Retinal pigment epithelial cell (primary cell): ENCODE measurements around the gene LAPTM5.

Experiments used
- DNase-seq: peaks from one replicate; pipeline ENCODE4 v3.0.0-alpha.2; 2010; ENCODE audit warnings: low read depth
- H3K4me3 ChIP-seq: 2 replicates; pipeline ENCODE4 v1.5.1; 2011; ENCODE audit warnings: mild to moderate bottlenecking, low read length, control low read depth, moderate library complexity
- TF ChIP-seq, protein P1 (sequence below): conservative IDR thresholded peaks from 2 replicates; pipeline ENCODE4 v1.5.1; 2011; ENCODE audit warnings: low read depth, low read length, control low read depth, inconsistent platforms

LAPTM5 gene, protein sequence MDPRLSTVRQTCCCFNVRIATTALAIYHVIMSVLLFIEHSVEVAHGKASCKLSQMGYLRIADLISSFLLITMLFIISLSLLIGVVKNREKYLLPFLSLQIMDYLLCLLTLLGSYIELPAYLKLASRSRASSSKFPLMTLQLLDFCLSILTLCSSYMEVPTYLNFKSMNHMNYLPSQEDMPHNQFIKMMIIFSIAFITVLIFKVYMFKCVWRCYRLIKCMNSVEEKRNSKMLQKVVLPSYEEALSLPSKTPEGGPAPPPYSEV

DNA sequence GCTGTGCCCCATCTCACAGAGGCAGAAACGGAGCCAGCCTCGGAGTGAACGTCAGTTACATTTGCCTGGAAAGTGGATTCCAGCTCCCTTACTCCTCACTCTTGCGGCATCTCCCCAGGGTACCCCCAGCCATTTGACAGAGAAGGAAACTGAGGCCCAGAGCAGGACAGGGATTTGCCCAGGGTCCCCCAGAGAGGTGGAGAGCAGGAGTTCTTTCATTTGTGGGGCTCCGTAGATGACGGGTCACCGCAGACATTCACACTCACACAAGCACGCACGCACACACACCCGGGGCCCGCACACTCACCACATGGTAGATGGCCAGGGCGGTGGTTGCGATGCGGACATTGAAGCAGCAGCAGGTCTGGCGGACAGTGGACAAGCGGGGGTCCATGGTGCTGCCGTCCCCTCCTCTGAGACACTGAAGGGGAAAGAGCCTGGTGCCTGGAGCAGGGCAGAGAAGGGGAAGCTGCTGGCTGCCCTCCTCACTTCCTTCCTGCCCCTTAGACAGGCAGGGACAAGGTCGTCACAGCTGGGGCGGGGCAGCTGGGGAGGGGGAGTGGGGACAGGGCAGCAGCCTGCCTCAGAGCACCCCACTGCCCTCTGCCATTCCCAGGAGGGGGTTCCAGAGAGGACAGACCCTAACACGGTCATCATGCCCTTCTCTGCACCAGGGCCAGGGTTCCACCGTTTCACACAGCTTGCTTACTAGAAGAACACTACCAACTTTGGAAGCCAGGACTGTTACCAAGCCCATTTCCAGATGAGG lies at the start of gene LAPTM5:
LAPTM5 (minus strand) TSS at position 423 of the 769 bp plus-strand sequence; CDS start at position 394, 29 bp downstream.
- no peak for DNase-seq
- H3K4me3 ChIP-seq, result no peak within 1 kb of the TSS
- TF ChIP-seq, protein P1, sequence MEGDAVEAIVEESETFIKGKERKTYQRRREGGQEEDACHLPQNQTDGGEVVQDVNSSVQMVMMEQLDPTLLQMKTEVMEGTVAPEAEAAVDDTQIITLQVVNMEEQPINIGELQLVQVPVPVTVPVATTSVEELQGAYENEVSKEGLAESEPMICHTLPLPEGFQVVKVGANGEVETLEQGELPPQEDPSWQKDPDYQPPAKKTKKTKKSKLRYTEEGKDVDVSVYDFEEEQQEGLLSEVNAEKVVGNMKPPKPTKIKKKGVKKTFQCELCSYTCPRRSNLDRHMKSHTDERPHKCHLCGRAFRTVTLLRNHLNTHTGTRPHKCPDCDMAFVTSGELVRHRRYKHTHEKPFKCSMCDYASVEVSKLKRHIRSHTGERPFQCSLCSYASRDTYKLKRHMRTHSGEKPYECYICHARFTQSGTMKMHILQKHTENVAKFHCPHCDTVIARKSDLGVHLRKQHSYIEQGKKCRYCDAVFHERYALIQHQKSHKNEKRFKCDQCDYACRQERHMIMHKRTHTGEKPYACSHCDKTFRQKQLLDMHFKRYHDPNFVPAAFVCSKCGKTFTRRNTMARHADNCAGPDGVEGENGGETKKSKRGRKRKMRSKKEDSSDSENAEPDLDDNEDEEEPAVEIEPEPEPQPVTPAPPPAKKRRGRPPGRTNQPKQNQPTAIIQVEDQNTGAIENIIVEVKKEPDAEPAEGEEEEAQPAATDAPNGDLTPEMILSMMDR, result no peak

DNA sequence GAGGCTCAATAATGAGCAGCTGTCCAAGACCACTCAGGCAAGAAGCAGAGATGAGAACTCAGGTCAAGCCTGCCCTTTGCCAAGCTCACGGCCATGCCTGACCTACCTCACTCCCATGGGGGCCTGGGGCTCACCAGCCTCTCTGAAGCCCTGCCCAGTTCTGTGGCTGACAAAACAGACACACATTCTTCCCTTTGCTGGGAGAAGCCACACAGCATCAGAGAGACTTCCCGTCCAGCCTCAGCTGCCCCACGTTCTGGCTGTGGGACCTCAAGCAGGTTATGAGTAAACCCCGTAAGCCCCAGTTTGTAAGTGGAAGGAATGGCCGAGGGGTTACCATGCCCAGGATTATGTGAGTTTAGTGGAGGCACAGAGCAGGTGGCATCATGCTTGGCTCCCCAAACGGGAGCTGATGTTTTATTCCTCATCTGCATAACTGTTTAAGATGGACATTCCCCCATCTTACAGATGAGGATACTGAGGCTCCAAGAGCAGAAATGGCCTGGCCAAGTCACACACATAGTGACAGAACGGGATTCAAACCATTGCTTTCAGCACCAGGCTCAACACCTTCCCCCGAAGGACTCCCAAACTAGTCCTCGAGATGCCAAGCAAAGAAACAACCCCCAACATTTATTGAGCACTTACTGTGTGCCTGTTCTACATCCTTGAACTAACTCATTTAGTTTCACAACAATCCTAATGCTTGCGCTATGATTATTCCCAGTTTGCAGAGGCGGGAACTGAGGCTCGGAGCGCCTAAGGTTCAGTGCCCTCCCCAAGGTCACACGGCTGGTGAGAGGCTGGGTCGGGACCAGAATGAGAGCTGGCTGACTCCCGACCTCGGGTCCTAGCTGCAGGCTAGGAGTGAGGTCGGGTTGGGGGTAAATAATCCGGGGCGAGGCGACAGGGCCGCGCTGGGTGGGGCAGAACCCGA lies 49.1 kb upstream of the LAPTM5 start:
- TF ChIP-seq, protein P1, result no peak
- H3K4me3 ChIP-seq, result no peak overlapping the region
- DNase-seq, result no peak

DNA sequence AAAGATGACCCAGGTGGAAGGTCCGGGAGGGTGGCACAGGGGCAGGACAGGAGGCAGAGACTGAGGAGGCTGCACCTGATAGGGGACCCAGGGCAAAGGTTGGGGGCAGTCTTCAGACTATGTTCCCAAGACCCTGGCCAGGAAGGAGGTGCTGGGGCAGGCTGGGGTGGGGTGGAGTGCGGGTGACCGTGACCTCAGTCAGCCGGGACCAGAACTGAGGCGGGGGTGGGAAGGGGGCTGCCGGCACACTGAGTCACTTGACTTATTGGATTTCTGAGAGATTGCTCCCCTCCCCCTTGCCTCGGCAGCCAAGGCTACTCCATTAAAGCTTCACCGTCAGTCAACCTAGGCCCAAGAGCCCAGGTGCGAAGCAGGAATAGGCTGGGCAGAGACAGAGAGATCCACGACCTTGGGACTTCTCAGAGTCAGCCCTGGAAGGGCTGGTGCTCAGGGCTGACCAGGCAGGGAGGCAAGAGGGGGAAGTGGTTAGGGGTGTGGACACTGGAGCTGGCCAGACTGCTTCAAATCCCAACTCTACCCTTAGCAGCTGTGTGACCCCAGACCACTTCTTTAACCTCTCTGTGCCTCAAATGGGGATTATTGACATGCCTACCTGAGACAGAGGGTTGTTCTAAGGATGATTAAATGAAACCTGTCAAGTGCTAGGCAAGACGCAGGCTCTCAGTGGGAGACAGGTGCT lies 47.9 kb upstream of the LAPTM5 start:
- no peak overlapping the region for H3K4me3 ChIP-seq
- TF ChIP-seq, protein P1, result no peak
- DNase-seq, result no peak

DNA sequence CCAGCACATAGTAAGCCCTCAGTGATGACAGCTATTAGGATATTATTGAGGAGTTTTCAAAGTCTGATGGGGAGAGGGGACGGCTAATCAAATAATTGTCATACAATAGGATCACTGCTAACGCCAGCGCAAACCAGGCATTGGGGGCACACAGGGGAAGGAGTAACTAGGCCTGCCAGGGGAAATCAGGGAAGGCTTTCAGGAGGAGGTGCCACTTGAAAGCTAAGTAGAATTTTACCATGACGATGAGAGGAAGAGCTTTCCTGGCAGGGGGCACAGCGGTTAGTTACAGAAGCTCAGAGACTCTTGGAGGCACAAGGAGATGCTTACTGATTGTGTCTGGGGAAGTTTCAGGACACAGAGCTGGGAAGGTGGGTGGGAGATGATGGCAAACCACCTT lies 47.2 kb upstream of the LAPTM5 start:
- DNase-seq, result no peak
- TF ChIP-seq, protein P1, result no peak
- no peak overlapping the region for H3K4me3 ChIP-seq

DNA sequence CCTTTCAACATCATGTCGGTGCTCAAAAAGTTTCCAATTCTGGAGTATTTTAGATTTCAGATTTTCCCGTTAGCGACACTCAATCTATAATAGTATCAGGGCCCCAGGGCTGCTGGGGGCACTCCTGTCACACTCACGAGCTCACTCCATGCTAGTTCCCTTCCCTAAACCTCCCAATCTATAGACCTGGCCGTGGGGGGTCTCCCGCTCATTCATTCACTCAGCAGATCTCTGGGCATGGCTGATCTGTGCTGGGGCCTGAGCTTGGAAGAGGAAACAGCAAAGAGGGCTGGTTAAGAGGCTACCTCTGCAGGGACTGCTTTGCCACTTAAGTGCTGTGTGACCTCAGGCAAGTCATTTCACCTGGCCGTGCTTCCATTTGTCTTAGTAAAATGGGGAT lies 46.8 kb upstream of the LAPTM5 start:
- no peak overlapping the region for H3K4me3 ChIP-seq
- TF ChIP-seq, protein P1, result no peak
- no peak for DNase-seq

DNA sequence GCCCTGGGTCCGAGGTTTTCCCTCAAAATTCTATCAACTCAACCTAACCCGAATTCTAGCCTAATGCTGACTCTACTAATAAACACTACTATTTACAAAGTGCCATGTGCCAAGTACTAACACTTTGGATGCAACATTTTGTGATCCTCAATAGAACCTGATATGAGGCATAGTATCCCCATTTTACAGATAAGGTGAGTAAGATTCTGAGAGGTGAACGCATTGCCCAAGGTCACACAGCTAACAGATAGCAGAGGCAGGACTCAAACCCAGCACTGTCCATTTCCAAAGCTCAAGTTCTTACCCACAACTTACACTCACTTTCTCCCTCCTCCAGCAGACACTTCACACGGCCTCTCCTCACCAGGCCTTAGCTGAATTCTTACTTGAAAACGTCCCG lies 46.0 kb upstream of the LAPTM5 start:
- no peak overlapping the region for H3K4me3 ChIP-seq
- TF ChIP-seq, protein P1, result no peak
- no peak for DNase-seq
